HG03066 (cell line): ENCODE results near the gene TECPR2.

ENCODE experiments used
- ATAC-seq: cut with Tn5 transposase; IDR thresholded peaks from one replicate; pipeline ENCODE4 v1.9.1; 2021; ENCODE audit warnings: low read depth; ENCODE audit not compliant: unreplicated experiment

Gene TECPR2

DNA sequence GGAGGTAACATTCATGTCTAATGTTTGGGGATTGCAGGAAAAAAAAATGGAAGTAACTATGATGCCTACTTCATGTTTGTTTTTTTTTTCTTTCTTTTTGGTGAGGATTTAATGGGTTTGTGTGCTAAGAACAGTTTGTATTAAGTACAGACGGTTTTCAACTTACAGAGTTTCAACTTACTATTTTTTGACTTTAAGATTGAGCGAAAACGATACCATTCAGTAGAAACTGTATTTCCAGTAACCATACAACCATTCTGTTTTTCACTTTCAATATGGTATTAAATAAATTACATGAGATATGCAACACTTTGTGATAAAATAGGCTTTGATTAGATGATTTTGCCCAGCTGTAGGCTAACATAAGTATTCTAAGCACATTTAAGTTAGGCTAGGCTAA lies 10.4 kb downstream of the TECPR2 start:
- ATAC-seq = no peak

DNA sequence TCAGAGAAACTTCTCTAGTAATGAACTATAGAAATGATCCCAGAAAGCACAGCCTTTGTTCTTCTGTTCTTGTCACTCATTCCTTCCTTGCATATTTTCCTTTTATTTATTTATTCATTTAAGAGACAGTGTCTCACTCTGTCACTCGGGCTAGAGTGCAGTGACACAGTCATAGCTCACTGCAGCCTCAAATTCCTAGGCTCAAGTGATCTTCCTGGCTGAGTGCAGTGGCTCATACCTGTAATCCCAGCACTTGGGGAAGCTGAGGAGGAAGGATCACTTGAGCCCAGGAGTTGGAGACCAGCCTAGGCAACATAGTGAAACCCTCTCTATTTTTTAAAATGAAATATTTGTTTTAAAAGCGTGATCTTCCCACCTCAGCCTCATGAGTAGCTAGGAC lies 11.5 kb downstream of the TECPR2 start:
- no peak for ATAC-seq

DNA sequence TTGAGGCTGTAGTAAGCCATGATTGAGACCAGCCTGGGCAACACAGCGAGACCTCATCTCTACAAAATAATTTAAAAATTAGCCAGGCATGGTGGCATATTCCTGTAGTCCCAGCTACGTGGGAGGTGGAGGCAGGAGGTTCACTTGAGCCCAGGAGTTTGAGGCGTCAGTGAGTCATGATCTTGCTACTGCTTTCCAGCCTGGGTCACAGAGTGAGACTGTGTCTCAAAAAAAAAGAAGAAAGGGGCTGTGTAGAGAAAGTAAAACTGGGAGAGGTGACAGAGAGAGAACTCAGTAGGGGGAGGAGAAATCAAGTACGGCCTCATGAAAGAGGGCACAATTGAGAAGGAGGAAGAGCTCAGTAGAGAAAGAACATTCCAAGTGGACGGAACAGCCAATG lies 12.4 kb downstream of the TECPR2 start:
- ATAC-seq = no peak

- ATAC-seq = no peak
Observed at GRCh38 chr14:102377696-102378095, 15.0 kb downstream of the TECPR2 start.

DNA sequence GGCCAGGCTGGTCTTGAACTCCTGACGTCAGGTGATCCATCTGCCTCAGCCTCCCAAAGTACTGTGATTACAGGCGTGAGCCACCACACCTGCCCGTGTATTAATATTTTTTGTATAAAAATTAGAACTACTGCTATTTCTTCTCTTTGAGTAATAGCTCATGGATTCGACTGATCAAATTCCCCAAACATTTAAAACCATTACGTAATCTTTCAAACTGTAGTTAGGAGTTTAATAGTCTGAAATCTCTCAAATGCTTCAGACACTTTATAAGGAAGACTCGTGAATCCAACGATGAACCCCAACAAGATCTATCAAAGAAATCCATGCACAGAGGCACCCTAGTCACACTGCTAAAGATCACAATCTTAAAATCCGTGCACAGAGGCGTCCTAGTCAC lies 16.1 kb downstream of the TECPR2 start:
- ATAC-seq = no peak

GRCh38 chr14:102387086-102387485 lies 24.3 kb downstream of the TECPR2 start:
- ATAC-seq = no peak

DNA sequence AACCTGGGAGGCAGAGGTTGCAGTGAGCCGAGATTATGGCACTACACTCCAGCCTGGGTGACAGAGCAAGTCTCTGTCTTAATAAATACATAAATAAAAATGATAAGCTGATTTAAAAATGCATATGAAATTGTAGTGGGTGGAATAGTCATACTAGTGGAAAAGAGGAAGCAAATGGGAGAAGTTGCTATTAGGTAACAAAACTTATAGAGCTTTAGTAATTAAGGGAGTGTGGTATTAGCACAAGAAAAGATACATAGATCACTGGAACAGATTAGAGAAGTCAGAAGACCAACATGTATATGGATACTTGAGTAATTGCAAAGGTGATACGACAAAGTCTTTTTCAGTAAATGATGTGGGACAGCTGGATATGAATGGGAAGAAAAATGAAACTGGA lies 26.5 kb downstream of the TECPR2 start:
- no peak for ATAC-seq

GRCh38 chr14:102390064-102390855 lies 27.5 kb downstream of the TECPR2 start:
- no peak for ATAC-seq

GRCh38 chr14:102392506-102392905 lies 29.8 kb downstream of the TECPR2 start:
- no peak for ATAC-seq

DNA sequence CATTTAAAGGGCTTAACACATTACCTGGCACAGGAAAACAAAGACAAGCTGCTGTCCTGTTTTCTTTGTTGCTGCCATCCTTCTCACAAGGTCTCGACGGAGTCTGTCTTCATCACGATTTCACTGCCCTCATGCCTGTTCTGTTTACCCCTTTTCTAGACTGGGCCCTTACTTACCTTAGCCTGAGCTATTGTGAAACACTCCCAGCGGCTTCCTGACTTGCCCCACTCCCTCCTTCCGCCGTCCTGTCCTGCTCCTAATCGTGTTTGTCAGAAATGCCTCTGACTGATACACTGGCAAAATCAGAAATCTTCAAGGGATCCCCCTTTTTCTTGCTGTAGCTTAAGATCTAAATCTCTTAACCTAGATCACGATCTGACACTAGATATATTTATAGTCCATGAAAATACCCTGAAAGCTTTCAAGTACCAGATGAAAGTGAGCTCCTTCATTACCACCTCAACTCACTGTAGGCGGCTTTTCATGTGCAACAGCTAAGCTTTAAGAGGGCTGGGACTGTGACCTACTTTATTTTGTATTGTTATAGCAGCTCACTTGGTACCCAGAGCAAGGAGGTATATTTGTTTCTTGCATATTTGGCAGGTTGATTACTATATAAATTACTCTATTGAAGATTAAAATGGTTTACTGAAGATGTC lies 32.1 kb downstream of the TECPR2 start:
- ATAC-seq = no peak

DNA sequence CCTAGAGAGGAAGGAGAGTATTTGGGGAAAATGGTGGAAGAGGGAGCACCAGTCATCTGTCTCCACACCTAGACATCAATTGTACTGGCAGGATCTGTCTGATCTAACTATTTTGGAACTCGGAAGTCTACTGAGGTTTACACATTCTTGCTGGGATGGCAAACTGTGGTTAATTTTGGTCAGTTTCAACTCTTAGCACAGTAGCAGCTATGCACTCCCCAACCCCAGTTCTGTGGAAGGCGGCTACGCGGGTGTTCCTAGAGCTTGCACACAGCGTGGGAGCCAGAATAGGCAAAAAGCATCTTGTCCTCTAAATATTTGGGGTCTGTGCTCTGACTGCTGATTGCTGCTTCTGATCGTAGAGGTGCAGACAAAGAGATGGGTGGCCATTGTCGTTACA lies 33.8 kb downstream of the TECPR2 start:
- ATAC-seq = no peak

DNA sequence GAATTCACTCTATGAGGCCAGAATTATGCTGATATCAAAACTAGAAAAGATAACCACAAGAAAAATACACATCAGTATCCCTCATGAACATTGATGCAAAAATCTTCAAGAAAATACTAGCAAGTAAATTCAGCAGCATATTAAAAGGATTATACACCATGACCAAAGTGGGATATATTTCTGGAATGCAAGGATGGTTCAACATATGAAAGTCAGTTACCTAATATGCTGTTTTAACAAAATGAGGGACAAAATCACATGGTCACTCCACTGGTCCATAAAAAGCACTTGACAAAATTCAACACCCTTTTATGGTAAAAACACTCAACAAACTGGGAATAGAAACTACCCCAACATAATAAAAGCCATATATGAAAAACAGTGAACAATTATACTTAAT lies 40.3 kb downstream of the TECPR2 start:
- no peak for ATAC-seq

DNA sequence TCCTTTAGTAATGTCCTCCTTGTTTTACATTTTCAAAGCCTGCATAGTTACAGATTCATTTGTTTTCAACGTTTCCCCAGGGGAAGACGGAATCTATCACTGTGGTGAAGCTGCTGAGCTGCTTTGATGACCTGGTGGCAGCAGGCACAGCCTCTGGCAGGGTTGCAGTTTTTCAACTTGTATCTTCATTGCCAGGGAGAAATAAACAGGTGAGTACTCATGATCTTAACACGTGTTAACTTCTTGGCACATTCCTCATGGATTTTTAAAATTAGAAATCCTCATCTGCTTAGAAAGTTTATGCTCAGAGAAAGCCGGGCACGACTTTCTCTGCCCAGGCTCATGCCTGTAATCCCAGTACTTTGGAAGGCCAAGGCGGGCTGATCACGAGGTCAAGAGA lies 44.5 kb downstream of the TECPR2 start:
- no peak for ATAC-seq

GRCh38 chr14:102408724-102409123 lies 46.0 kb downstream of the TECPR2 start:
- no peak for ATAC-seq

GRCh38 chr14:102415671-102416070 lies 52.9 kb downstream of the TECPR2 start:
- no peak for ATAC-seq

DNA sequence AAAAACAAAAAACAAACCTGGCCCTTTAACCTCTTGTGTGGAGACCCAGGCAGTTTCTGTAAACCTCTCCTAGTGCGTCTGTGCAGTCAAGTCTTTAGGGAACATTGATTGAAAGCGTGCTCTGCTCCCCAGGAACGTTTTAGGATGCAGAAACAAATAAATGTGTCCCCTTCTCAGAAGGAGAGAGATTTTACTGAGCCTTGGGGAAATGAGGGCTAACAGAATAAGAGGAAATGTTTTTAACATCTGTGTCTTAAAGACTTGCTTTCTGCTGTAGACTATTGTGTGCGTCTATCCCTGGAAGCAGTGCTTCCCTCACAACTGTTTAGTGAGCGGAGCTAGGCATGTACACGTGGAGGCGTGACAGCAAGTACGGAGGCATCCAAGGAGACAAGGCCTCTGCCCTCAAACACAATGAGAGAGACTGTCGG lies 54.3 kb downstream of the TECPR2 start:
- no peak for ATAC-seq

DNA sequence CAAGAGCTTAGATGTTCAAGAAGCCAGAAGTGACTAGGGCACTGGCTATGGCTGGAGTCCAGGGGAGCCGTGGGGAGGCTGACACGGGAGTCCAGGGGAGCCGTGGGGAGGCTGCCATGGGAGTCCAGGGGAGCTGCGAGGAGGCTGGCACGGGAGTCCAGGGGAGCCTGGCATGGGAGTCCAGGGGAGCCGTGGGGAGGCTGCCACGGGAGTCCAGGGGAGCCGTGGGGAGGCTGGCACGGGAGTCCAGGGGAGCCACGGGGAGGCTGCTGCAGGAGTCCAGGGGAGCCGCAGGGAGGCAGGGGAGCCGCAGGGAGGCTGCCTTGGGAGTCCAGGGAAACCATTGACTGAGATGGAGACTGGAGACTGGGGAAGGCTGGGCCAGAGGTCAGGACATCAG lies 54.9 kb downstream of the TECPR2 start:
- ATAC-seq = no peak

GRCh38 chr14:102418169-102418852 lies 55.6 kb downstream of the TECPR2 start:
- no peak for ATAC-seq

DNA sequence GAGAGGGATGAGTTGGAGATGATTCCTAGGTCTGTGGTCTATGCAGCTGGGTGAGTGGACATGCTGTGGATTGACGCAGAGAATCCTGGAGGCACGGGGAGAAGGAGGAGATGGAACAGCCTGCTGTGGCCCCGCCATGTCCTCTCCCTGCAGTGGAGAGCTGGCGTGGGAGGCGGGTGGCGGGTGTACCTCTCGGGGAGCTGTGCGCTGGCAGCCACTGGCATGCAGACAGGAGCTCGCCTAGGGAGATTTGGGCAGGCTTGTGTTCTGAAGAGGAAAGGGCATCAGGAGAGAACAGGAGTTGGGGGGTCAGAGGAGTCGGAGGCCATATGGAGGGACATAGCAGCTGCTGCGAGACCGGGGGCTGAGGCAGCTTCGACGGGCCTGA lies 56.1 kb downstream of the TECPR2 start:
- no peak for ATAC-seq

GRCh38 chr14:102419276-102419675 lies 56.5 kb downstream of the TECPR2 start:
- no peak for ATAC-seq

- no peak for ATAC-seq
Observed at GRCh38 chr14:102419716-102420115, 57.0 kb downstream of the TECPR2 start.
